Measurements from ENCODE around the gene RSPO3. TPM values are rescaled to one million over a fixed set of nuclear protein-coding genes. Genes with fewer than 3 reads are reported as not detected.

The RSPO3 gene
- total and polyA plus RNA-seq, 2 of the 4 experiments (the other 2 are of a cell fraction) = not detected

DNA sequence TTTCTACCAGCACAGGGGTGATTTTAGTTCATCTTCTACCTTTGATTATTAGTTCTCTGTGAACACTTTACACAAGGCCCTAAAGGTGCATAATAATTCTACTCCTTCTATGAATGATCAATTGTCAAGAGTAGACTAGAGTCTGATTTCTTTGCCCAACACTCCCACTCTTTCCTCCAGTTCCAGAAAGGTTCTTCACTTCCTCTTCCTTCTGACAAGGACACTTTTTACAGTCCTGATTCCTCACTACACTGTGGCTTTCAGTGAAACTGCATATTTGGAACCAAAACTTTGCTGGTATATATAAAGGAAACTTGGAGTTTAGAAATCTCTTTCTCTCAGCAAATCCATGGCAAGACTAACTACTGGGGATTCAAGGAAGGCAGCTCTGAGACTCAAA lies 10.6 kb upstream of the RSPO3 start:
- Histone ChIP-seq H3K14ac (replicated peaks; ENCODE audit: low read depth, low read length) (no peak overlapping the region), H3K4ac (ENCODE audit: low read depth, low read length) (no peak overlapping the region), H3K18ac (ENCODE audit: low read depth, low read length) (no peak overlapping the region), H2BK120ac (ENCODE audit: low read depth, low read length) (no peak overlapping the region), H2AK9ac (replicated peaks; ENCODE audit: low read depth, low read length, poor library complexity) (no peak overlapping the region), H3K79me1 (ENCODE audit: low read depth in 1 of 2, low read length in 2 of 2) (no peaks in the 10 kb centered on the region), H3K23ac (ENCODE audit: low read depth, low read length) (no peak overlapping the region), H3K9ac (ENCODE audit: low read depth, low read length) (no peak overlapping the region), H2BK5ac (ENCODE audit: low read depth, low read length, poor library complexity, severe bottlenecking) (no peak overlapping the region), H3K9me1 (ENCODE audit: insufficient read depth, low read length) (no peaks in the 10 kb centered on the region), H2AK5ac (ENCODE audit: low read depth, low read length) (no peak overlapping the region), H3K27ac (ENCODE audit: insufficient read depth, low read length) (no peak overlapping the region), H2BK15ac (ENCODE audit: low read depth, low read length) (no peak overlapping the region), H3K4me2 (ENCODE audit: low read depth, low read length) (no peak overlapping the region), H2AFZ (replicated peaks; ENCODE audit: low read length, poor library complexity) (no peak overlapping the region), H4K5ac (ENCODE audit: low read depth, low read length) (no peak overlapping the region), H2BK20ac (ENCODE audit: low read depth, low read length) (no peak overlapping the region), H3K27me3 (ENCODE audit: control insufficient read depth, insufficient read depth, low read length) (peaks cover 30% of the 10 kb centered on the region), H3K4me1 (ENCODE audit: control insufficient read depth, insufficient read depth, low read length) (0 out of 2 replicates have a peak, but pooled peaks cover under 1% of the 10 kb centered on the region), H4K8ac (ENCODE audit: low read depth in 2 of 2, low read length in 2 of 2) (no peak overlapping the region), H3K9me3 (ENCODE audit: control insufficient read depth, insufficient read depth, low read length) (no peaks in the 10 kb centered on the region), H3K36me3 (ENCODE audit: control insufficient read depth, insufficient read depth, low read length) (no peaks in the 10 kb centered on the region), H3K56ac (ENCODE audit: extremely low read depth, insufficient read depth, low read length) (no peak overlapping the region), H4K91ac (ENCODE audit: insufficient read depth, low read depth, low read length) (no peak overlapping the region), H3K4me3 (ENCODE audit: insufficient read depth, low read depth, low read length) (no peak overlapping the region), H4K20me1 (ENCODE audit: insufficient read depth, low read length) (no peaks in the 10 kb centered on the region)
- ATAC-seq (ENCODE audit: low read depth) (no peak), DNase-seq (no peak)
- in situ Hi-C loops (cut with MboI; ENCODE audit: low sequenced_read_pairs) = loop anchor here (25.0 kb wide), 1 partner anchor 1071 kb away; no protein-coding TSS in a partner anchor
- TF ChIP-seq MAFK (IDR thresholded peaks at IDR 0.05; ENCODE audit: low read depth, low read length) (no peak), FOS (IDR thresholded peaks at IDR 0.05; ENCODE audit: low read depth, low read length) (no peak), SMC3 (IDR thresholded peaks at IDR 0.05; ENCODE audit: low read depth, low read length) (no peak), MXI1 (IDR thresholded peaks at IDR 0.05; ENCODE audit: borderline replicate concordance, low read depth, low read length) (no peak), RAD21 (IDR thresholded peaks at IDR 0.05; ENCODE audit: low read length) (no peak), POLR2A (IDR thresholded peaks at IDR 0.05; ENCODE audit: low read depth, low read length) (no peak)
- TF ChIP-seq, protein P1, sequence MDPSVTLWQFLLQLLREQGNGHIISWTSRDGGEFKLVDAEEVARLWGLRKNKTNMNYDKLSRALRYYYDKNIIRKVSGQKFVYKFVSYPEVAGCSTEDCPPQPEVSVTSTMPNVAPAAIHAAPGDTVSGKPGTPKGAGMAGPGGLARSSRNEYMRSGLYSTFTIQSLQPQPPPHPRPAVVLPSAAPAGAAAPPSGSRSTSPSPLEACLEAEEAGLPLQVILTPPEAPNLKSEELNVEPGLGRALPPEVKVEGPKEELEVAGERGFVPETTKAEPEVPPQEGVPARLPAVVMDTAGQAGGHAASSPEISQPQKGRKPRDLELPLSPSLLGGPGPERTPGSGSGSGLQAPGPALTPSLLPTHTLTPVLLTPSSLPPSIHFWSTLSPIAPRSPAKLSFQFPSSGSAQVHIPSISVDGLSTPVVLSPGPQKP (IDR thresholded peaks at IDR 0.05; ENCODE audit: borderline replicate concordance, low read depth, low read length) = no peak
- no TSS peak for BruUV-seq (replicated peaks)
- intact Hi-C loops (cut with micrococcal nuclease) = loop anchor here (10.0 kb wide), 1 partner anchor 923 kb away; no protein-coding TSS in a partner anchor
- dilution Hi-C loops (cut with HindIII; ENCODE audit: low sequenced_read_pairs, unreplicated experiment) = no loop called here
- ChIA-PET CTCF (no interaction called here), POLR2A (ENCODE audit: unreplicated experiment) (no interaction called here)

All from IMR-90 (cell line).